HG03342 (cell line): Measurements from ENCODE around the gene BAZ2B.

Source experiments
- ATAC-seq: cut with Tn5 transposase; IDR thresholded peaks from one replicate; pipeline ENCODE4 v1.9.1; 2021; ENCODE audit warnings: mild to moderate bottlenecking, moderate library complexity; ENCODE audit not compliant: unreplicated experiment

Gene BAZ2B

GRCh38 chr2:159573846-159574606 lies 42.3 kb downstream of the BAZ2B start:
- ATAC-seq, result no peak

GRCh38 chr2:159573294-159573693 lies 43.1 kb downstream of the BAZ2B start:
- ATAC-seq, result no peak

GRCh38 chr2:159572459-159572858 lies 43.9 kb downstream of the BAZ2B start:
- ATAC-seq, result no peak

- ATAC-seq, result no peak
Observed at GRCh38 chr2:159571540-159572260, 44.6 kb downstream of the BAZ2B start.

GRCh38 chr2:159564081-159564480 lies 52.3 kb downstream of the BAZ2B start:
- no peak for ATAC-seq

- no peak for ATAC-seq
Observed at GRCh38 chr2:159562248-159562647, 54.1 kb downstream of the BAZ2B start.

- no peak for ATAC-seq
Observed at GRCh38 chr2:159561786-159562185, 54.6 kb downstream of the BAZ2B start.

GRCh38 chr2:159561242-159561641 lies 55.1 kb downstream of the BAZ2B start:
- no peak for ATAC-seq

GRCh38 chr2:159559034-159559433 lies 57.3 kb downstream of the BAZ2B start:
- no peak for ATAC-seq

GRCh38 chr2:159558479-159558878 lies 57.9 kb downstream of the BAZ2B start:
- no peak for ATAC-seq

- no peak for ATAC-seq
Observed at GRCh38 chr2:159557437-159558034, 58.8 kb downstream of the BAZ2B start.

- ATAC-seq, result no peak
Observed at GRCh38 chr2:159555651-159556392, 60.5 kb downstream of the BAZ2B start.

GRCh38 chr2:159553727-159554126 lies 62.6 kb downstream of the BAZ2B start:
- no peak for ATAC-seq

- ATAC-seq, result no peak
Observed at GRCh38 chr2:159551806-159552205, 64.5 kb downstream of the BAZ2B start.

- ATAC-seq, result no peak
Observed at GRCh38 chr2:159550231-159550630, 66.1 kb downstream of the BAZ2B start.

- peak; percentile 59 for ATAC-seq
Observed at GRCh38 chr2:159549234-159549633, 67.1 kb downstream of the BAZ2B start.

- no peak for ATAC-seq
Observed at GRCh38 chr2:159546716-159547430, 69.5 kb downstream of the BAZ2B start.

- no peak for ATAC-seq
Observed at GRCh38 chr2:159546039-159546438, 70.3 kb downstream of the BAZ2B start.

GRCh38 chr2:159545085-159545484 lies 71.3 kb downstream of the BAZ2B start:
- ATAC-seq, result no peak

GRCh38 chr2:159542101-159542500 lies 74.2 kb downstream of the BAZ2B start:
- no peak for ATAC-seq

- ATAC-seq, result no peak
Observed at GRCh38 chr2:159539701-159540100, 76.6 kb downstream of the BAZ2B start.
